ENCODE measurements around the gene TEAD4.

DNA sequence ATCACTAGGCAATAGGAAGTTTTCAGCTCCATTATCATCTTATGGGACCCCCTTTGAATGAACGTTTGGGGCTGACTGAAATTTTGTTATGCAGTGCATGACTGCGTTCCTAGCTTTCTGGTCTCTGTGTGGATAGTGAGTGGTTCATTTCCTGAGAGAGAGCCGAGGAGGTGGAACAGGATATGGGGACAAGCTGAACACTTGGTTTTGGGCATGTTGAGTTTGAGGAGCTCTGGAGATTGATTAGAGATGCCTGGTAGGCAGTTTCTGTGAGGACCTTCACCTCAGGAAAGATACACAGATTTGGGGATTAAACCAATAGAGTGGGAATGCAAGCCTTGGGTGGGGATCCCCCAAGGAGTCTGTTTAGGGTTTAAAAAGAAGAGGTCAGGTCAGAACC lies 27.7 kb downstream of the TEAD4 start:
- TF ChIP-seq, protein P1, sequence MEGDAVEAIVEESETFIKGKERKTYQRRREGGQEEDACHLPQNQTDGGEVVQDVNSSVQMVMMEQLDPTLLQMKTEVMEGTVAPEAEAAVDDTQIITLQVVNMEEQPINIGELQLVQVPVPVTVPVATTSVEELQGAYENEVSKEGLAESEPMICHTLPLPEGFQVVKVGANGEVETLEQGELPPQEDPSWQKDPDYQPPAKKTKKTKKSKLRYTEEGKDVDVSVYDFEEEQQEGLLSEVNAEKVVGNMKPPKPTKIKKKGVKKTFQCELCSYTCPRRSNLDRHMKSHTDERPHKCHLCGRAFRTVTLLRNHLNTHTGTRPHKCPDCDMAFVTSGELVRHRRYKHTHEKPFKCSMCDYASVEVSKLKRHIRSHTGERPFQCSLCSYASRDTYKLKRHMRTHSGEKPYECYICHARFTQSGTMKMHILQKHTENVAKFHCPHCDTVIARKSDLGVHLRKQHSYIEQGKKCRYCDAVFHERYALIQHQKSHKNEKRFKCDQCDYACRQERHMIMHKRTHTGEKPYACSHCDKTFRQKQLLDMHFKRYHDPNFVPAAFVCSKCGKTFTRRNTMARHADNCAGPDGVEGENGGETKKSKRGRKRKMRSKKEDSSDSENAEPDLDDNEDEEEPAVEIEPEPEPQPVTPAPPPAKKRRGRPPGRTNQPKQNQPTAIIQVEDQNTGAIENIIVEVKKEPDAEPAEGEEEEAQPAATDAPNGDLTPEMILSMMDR (IDR thresholded peaks at IDR 0.05 in 8 of 11, conservative IDR thresholded peaks at IDR 0.05 in 3 of 11), result no peak
- TF ChIP-seq POLR2A (IDR thresholded peaks at IDR 0.05), result no peak

Measured in spleen (tissue), 7 donors.